SHP77 (cell line): ENCODE measurements around the gene TAS2R20.
"Not testable (repeated sequence)": the region's sequence is repeated elsewhere in the genome, so short reads cannot be mapped to it uniquely, and the experiment has no call there.

ENCODE experiments used
- DNase-seq, 2 experiments: peaks; one replicate each; lab custom pipeline; 2025; lab: John Stamatoyannopoulos, UW

TAS2R20 gene

GRCh38 chr12:10998204-10998603, at the start of gene TAS2R20:
TAS2R20 (minus strand) TSS chr12:10998304; CDS start chr12:10997875, 429 bp downstream.
- no peak for DNase-seq

DNA sequence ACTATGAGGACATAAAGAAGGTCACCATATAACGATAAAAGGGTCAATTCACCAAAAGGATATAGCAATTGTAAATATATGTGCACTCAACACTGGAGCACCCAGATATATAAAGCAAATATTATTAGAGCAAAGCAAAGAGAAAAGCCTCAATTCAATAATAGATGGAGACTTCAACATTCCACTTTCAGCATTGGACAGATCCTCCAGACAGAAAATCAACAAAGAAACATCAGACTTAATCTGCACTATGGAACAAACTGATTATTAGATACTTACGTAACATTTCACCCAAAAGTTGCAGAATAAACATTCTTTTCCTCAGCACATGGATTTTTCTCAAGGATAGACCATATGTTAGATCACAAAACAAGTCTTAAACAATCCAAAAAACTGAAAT, 43.3 kb upstream of the TAS2R20 start:
- not testable (repeated sequence) for DNase-seq

DNA sequence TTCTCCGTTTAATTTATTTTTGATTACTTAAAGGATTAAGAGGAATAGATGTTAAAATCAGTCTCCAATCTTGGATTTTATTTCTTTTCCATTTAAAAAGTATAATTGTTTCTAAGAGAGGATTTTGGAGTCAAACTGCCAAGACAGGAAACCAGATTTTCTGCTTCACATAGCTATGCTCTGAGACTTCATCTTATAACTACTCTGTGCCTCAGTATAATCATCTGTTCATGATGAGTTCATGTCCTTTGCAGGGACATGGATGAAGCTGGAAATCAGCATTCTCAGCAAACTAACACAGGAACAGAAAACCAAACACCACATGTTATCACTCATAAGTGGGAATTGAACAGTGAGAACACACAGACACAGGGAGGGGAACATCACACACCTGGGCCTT, 42.1 kb upstream of the TAS2R20 start:
- no peak for DNase-seq

GRCh38 chr12:11039171-11039570, 41.1 kb upstream of the TAS2R20 start:
- no peak for DNase-seq

GRCh38 chr12:11033959-11034358, 35.9 kb upstream of the TAS2R20 start:
- DNase-seq, result not testable (repeated sequence)

- DNase-seq, result no peak
These were observed 33.2 kb upstream of the TAS2R20 start, which contains the start of gene TAS2R31 for GRCh38 chr12:11031307-11031706. TAS2R31 (minus strand) TSS chr12:11031407; CDS start chr12:11031335, 72 bp downstream.

DNA sequence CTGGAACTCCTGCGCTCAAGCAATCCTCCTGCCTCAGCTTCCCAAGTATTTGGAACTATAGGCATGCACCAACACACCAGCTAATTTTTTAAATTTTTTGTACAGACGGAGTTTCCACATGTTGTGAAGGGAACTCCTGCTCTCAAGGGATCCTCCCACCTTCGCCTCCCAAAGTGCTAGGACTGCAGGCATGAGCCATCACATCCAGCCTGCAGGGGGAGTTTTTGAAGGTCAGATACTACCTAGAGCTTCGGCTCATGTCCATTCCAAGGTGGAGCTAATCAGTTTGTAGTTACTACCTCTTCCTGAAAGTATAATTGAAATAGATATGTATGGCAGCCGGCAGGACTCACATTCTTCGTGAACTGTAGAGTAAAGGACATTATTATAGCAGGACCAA, 28.0 kb upstream of the TAS2R20 start:
- DNase-seq, result no peak

- DNase-seq, result no peak
These were observed 25.3 kb upstream of the TAS2R20 start for GRCh38 chr12:11023387-11023786.

- no peak for DNase-seq
These were observed 24.4 kb upstream of the TAS2R20 start, which contains the start of gene TAS2R19 for GRCh38 chr12:11022520-11022919. TAS2R19 (minus strand) TSS chr12:11022620; CDS start chr12:11022571, 49 bp downstream.

DNA sequence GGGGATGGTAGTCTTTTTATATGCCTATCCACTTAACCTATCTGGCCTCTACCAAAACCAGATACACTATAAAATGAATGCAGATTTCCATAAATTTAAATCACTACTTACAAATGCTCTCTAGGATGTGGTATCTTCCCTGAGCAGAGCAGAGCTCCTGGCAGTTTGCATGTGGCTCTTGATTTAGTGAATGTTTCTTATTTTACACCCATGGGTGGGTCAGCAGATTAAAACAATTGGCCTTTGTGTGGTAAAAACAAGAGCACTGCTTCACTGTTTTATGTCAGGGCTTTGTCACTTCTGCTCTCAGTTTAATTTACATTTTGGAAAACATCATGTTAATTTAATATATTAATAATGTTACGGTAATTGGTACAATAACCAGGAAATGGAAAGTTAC, 18.8 kb upstream of the TAS2R20 start:
- no peak for DNase-seq

- no peak for DNase-seq
These were observed 17.8 kb upstream of the TAS2R20 start for GRCh38 chr12:11015775-11016430.

GRCh38 chr12:11014234-11014633, 16.1 kb upstream of the TAS2R20 start:
- no peak for DNase-seq

GRCh38 chr12:11007608-11008007, 9.5 kb upstream of the TAS2R20 start:
- no peak for DNase-seq

DNA sequence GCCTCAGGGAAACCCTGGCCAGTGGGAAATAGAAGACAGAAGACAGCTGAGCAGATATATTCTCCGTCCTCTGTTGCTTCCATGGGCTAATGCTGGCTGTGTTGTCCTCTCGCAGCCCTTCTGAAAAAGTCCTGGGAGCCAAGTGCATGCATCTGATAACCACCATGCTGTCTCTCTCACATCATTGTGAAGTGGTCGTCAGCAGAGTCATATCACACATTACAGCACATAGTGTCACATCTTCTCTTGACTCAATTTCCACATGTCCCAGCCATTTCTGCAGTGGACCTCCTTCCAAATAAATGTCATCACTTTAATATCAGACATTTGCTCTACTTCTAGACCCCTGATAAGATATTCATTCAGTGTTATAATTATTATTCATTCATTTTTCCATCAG, 3.8 kb downstream of the TAS2R20 start:
- no peak for DNase-seq

DNA sequence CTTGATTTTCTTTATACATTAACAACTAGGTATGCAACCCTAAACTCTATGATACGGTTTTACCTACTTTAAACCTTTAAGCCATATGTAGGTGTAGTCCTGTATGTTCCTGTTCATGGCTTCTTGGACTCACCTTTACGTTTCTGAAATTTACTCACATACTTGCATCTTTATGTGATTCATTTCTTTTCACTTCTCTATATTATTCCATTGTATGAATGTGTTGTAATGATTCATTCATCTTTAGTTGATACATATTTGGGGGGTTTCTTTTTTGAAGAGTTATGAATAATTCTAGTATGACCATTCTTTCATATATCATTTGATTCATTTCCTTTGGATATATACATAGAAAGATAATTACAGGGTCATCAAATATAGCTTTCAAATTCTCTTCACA, 9.0 kb downstream of the TAS2R20 start:
- DNase-seq, result no peak

GRCh38 chr12:10986812-10987211, 11.3 kb downstream of the TAS2R20 start, which contains the start of gene TAS2R50:
TAS2R50 (minus strand) TSS chr12:10986912; CDS start chr12:10986860, 52 bp downstream.
- DNase-seq, result no peak

- DNase-seq, result no peak
These were observed 15.9 kb downstream of the TAS2R20 start for GRCh38 chr12:10982244-10982643.

GRCh38 chr12:10974965-10975364, 23.1 kb downstream of the TAS2R20 start:
- DNase-seq, result no peak

DNA sequence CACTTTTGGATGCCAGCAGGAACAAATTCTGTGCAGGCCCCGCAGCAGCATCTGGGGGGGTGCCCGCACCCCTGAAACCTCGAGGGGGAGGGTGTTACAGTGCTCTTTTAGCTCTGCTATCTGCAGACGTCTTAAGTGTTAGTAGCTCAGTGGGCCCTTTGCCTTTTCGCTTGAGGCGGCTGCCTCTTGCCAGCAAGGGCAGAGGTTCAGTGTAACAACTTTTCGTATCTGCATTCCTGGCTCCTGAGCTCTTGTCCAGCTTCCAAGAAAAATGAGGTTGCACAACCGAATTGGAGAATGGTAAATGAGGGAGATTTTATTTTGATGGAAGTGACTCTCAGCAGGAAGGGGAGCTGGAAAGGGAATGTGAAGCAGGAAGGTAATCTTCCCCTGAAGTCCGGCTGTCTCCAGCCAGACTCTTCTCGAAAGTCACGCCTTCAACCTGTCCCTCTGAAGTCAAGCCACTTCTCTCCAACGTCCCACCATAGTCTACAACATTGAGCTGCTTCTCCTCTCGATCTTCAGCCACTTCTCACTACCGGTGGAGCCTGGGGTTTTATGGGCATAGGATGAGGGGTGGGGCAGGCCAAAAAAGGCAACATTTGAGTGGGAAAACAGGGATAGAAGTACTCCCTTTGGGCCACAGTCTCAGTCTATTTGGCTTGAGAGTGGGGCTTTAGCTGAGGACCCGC, 29.2 kb downstream of the TAS2R20 start:
- no peak for DNase-seq

- no peak for DNase-seq
These were observed 30.7 kb downstream of the TAS2R20 start for GRCh38 chr12:10967409-10967808.

DNA sequence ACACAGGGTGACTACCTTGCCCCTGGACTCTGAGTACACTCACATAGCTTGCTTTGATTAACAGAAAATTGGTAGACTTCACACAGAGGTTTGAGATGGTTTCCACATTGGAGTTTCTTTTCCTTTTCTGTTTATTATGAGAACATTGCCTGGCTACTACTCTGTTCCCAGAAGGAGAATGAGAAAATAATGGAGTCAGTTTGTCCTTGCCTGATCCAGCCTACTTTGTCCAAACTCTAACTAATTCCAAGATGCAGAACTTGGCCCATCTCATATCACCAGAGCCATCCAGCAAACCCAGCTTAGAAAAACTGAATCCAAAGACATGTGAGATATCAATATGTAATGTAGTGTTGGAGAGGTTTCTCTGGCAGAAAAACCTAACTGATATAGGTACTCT, 31.8 kb downstream of the TAS2R20 start:
- no peak for DNase-seq

DNA sequence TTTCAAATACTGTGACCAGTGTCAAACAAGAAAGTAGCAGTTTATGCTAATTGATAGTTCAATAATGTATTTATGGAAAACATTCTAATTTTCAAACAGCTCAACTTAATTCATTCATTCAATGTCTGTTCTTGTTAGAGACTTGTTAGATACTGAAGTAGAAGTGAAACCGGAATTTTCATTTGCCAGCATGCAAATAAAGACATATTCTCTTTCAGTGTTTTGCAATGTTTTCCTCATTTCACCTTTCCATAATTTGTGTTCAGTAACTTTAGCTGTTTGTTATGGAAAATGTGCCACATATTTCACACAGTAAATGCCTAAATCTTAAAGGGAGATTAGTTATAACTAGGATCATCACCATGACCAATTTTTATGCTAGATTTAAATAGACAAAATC, 32.6 kb downstream of the TAS2R20 start:
- DNase-seq, result no peak

DNA sequence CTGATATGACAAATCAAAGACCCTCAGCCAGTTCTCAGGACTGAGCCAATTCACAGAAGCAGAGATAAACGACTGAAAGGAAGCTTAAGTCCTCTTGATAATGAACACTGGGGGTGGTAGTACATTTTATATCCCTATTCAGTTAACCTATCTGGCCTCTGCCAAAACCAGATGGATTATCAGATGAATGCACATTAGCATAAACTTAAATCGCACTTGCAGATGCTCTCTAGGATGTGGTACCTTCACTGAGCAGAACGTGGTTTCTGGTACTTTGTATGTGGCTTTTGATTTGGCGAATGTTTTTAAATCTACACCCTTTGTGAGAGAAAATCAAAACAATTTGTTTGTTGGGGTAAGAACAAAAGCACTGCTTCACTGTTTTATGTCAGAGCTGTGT, 37.9 kb downstream of the TAS2R20 start:
- no peak for DNase-seq
